Measurements from ENCODE around the gene DNAJA3. TPM values are rescaled to one million over a fixed set of nuclear protein-coding genes. Genes with fewer than 3 reads are reported as not detected.

Gene DNAJA3
- total RNA-seq, 1 experiment from 2014 or later = 101 TPM

DNA sequence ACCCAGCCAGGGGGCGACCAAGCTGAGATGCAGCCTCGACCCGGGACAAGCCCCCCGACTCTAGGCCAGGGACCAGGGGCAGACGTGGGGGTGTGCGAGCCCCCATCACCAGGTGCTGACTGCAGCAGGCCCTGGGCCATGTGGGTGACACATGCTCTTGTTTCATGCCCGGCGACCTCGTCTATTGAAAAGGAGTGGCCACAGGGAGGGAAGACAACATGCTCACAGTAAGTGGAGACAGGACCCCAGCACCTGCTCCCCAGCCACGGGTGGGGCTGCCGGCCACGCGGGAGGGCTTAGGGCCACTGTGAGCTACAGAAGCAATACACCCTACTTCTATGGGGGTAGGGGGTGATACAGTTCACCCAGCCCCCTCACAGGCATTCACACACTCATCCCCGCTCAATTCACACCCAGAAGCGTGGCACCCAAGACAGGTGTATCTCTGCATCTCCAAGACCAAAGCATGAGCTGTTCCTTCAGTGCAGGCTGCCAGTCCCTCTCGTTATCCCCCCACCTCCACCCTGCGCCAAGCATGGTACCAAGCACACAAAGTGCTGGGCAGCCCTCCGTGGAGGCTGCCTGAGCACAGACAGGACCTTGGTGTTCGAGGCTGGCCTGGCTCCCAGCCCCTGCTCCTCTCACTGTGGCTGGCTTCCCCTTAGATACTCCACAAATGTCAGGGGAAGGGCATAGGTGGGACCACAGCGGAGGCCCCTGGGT lies 40.4 kb upstream of the DNAJA3 start:
- no TSS peak for BruUV-seq (replicated peaks)
- POLR2A ChIA-PET (ENCODE audit: low non-redundant PET) = interaction anchor here (0.7 kb wide), 1 partner anchor 21 kb away, joined by 4 read pairs; no protein-coding TSS in a partner anchor

DNA sequence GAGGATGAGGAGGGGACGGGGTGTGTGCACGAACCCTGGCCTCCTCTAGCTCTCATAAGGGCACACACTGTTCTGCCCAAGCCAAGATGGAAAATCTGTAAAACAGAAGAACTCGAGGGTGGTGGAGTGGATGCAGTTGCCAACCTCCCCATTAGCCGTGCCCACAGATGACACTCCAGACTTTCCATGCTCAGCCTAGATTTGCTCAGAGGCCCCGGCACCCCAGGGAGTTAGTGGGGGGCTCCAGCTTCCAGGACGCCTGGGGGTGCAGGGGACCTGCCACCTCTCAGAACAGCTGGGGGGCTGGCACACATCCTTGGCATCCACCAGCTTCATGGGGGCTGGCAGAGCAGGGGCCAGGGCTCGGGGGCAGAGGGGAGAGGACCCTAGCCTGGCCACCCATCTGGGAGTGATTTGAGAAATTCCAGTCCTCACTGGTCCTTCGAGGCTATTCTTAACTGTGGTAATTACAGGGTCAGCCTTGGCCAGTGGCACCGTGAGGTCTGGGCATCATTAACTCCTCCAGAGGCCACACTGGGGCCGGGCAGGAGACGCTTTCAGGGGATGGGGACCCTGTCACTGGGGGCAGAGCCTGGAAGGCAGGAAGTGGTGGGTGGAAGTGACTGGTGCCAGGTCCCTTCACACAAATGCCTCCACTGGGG lies 39.7 kb upstream of the DNAJA3 start:
- no peak for TF ChIP-seq EZH2 (IDR thresholded peaks at IDR 0.05; ENCODE audit: borderline replicate concordance, low read depth, low read length, poor library complexity, severe bottlenecking)
- TF ChIP-seq, protein P1, sequence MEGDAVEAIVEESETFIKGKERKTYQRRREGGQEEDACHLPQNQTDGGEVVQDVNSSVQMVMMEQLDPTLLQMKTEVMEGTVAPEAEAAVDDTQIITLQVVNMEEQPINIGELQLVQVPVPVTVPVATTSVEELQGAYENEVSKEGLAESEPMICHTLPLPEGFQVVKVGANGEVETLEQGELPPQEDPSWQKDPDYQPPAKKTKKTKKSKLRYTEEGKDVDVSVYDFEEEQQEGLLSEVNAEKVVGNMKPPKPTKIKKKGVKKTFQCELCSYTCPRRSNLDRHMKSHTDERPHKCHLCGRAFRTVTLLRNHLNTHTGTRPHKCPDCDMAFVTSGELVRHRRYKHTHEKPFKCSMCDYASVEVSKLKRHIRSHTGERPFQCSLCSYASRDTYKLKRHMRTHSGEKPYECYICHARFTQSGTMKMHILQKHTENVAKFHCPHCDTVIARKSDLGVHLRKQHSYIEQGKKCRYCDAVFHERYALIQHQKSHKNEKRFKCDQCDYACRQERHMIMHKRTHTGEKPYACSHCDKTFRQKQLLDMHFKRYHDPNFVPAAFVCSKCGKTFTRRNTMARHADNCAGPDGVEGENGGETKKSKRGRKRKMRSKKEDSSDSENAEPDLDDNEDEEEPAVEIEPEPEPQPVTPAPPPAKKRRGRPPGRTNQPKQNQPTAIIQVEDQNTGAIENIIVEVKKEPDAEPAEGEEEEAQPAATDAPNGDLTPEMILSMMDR (conservative IDR thresholded peaks at IDR 0.05; ENCODE audit: low read depth, low read length) = no peak
- DNase-seq (ENCODE audit: low spot score) = no peak
- intact Hi-C loops (cut with micrococcal nuclease; ENCODE audit: unreplicated experiment) = no loop called here
- peak overlapping the region; percentile 7 for H3K27ac ChIP-seq (ENCODE audit: low read depth, low read length, poor library complexity, severe bottlenecking)
- POLR2A ChIA-PET (ENCODE audit: low non-redundant PET) = interaction anchor here (0.7 kb wide), 1 partner anchor 21 kb away, joined by 4 read pairs; no protein-coding TSS in a partner anchor
- no peak overlapping the region for H3K4me3 ChIP-seq (ENCODE audit: low read depth, low read length, poor library complexity, severe bottlenecking)
- no TSS peak for BruUV-seq (replicated peaks)
- H3K4me1 ChIP-seq (ENCODE audit: insufficient read depth, low read length, poor library complexity, severe bottlenecking) = peaks cover 20% of the 10 kb centered on the region
- H3K36me3 ChIP-seq (ENCODE audit: insufficient read depth, low read length, poor library complexity, severe bottlenecking) = no peaks in the 10 kb centered on the region
- no peaks in the 10 kb centered on the region for H3K9me3 ChIP-seq (ENCODE audit: low read depth, low read length, poor library complexity, severe bottlenecking)
- H3K27me3 ChIP-seq (replicated peaks; ENCODE audit: insufficient read depth, low read depth, low read length, poor library complexity) = no peaks in the 10 kb centered on the region
- CTCF ChIA-PET = no interaction called here

More for the DNA sequence above, 40.4 kb upstream of the DNAJA3 start:
- intact Hi-C loops (cut with micrococcal nuclease; ENCODE audit: unreplicated experiment) = no loop called here
- no peaks in the 10 kb centered on the region for H3K9me3 ChIP-seq (ENCODE audit: low read depth, low read length, poor library complexity, severe bottlenecking)
- CTCF ChIA-PET = no interaction called here
- peaks cover 20% of the 10 kb centered on the region for H3K4me1 ChIP-seq (ENCODE audit: insufficient read depth, low read length, poor library complexity, severe bottlenecking)
- TF ChIP-seq EZH2 (IDR thresholded peaks at IDR 0.05; ENCODE audit: borderline replicate concordance, low read depth, low read length, poor library complexity, severe bottlenecking) = no peak
- TF ChIP-seq, protein P1 (conservative IDR thresholded peaks at IDR 0.05; ENCODE audit: low read depth, low read length) = no peak
- peak overlapping the region; percentile 7 for H3K27ac ChIP-seq (ENCODE audit: low read depth, low read length, poor library complexity, severe bottlenecking)
- H3K27me3 ChIP-seq (replicated peaks; ENCODE audit: insufficient read depth, low read depth, low read length, poor library complexity) = no peaks in the 10 kb centered on the region
- no peak overlapping the region for H3K4me3 ChIP-seq (ENCODE audit: low read depth, low read length, poor library complexity, severe bottlenecking)
- DNase-seq (ENCODE audit: low spot score) = no peak
- H3K36me3 ChIP-seq (ENCODE audit: insufficient read depth, low read length, poor library complexity, severe bottlenecking) = no peaks in the 10 kb centered on the region

DNA sequence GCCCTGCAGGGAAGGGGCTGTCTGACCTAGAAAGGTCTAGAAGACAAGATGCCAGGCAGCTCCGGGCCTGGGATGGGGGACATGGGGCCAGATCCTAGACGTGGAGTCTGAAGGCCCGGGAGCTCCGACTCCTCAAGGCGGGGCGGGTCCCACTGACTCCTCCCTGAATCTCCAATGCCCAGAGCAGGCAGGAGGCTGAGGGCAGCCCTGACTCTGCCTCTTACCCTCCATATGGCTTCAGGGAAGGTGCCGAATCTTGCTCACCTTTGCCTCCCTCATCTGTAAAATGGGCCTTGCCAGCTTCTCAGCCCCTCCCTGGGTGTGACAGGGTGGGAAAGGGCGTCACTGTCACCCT lies 39.2 kb upstream of the DNAJA3 start:
- POLR2A ChIA-PET (ENCODE audit: low non-redundant PET) = no interaction called here
- TF ChIP-seq, protein P1 (conservative IDR thresholded peaks at IDR 0.05; ENCODE audit: low read depth, low read length) = no peak
- no peak for TF ChIP-seq EZH2 (IDR thresholded peaks at IDR 0.05; ENCODE audit: borderline replicate concordance, low read depth, low read length, poor library complexity, severe bottlenecking)
- peak; percentile 55 for DNase-seq (ENCODE audit: low spot score)
- intact Hi-C loops (cut with micrococcal nuclease; ENCODE audit: unreplicated experiment) = no loop called here
- H3K36me3 ChIP-seq (ENCODE audit: insufficient read depth, low read length, poor library complexity, severe bottlenecking) = no peaks in the 10 kb centered on the region
- peaks cover 21% of the 10 kb centered on the region for H3K4me1 ChIP-seq (ENCODE audit: insufficient read depth, low read length, poor library complexity, severe bottlenecking)
- no peak overlapping the region for H3K4me3 ChIP-seq (ENCODE audit: low read depth, low read length, poor library complexity, severe bottlenecking)
- CTCF ChIA-PET = no interaction called here
- peak overlapping the region; percentile 10 for H3K27ac ChIP-seq (ENCODE audit: low read depth, low read length, poor library complexity, severe bottlenecking)
- no peaks in the 10 kb centered on the region for H3K9me3 ChIP-seq (ENCODE audit: low read depth, low read length, poor library complexity, severe bottlenecking)
- BruUV-seq (replicated peaks) = no TSS peak
- no peaks in the 10 kb centered on the region for H3K27me3 ChIP-seq (replicated peaks; ENCODE audit: insufficient read depth, low read depth, low read length, poor library complexity)
